SJCRH30 (cell line): Measurements from ENCODE around the gene FAM163B. TPM values are rescaled to one million over a fixed set of nuclear protein-coding genes. Genes with fewer than 3 reads are reported as not detected.
"Not testable (repeated sequence)": the region's sequence is repeated elsewhere in the genome, so short reads cannot be mapped to it uniquely, and the experiment has no call there.

Source experiments
- DNase-seq, 2 experiments: peaks; one replicate each; pipeline ENCODE4 v3.0.0-alpha.2; 2015 to 2020
- H3K27ac ChIP-seq: fragments of 250-450 bp; sonication (Bioruptor Pico); 2 replicates; pipeline ENCODE4 v1.5.1; 2020; ENCODE audit warnings: mild to moderate bottlenecking, moderate library complexity
- H3K27me3 ChIP-seq: fragments of 250-450 bp; sonication (Bioruptor Pico); 2 replicates; pipeline ENCODE4 v1.5.1; 2020; ENCODE audit warnings: mild to moderate bottlenecking, moderate library complexity
- H3K36me3 ChIP-seq: fragments of 250-450 bp; sonication (Bioruptor Pico); 2 replicates; pipeline ENCODE4 v1.5.1; 2020; ENCODE audit warnings: mild to moderate bottlenecking, moderate library complexity
- H3K4me1 ChIP-seq: fragments of 250-450 bp; sonication (Bioruptor Pico); 2 replicates; pipeline ENCODE4 v1.5.1; 2020; ENCODE audit warnings: mild to moderate bottlenecking, moderate library complexity
- H3K4me3 ChIP-seq: fragments of 250-450 bp; sonication (Bioruptor Pico); 2 replicates; pipeline ENCODE4 v1.5.1; 2020; ENCODE audit warnings: mild to moderate bottlenecking, moderate library complexity
- H3K9me3 ChIP-seq: fragments of 250-450 bp; sonication (Bioruptor Pico); replicated peaks from 2 replicates; pipeline ENCODE4 v1.5.1; 2020; ENCODE audit warnings: mild to moderate bottlenecking, moderate library complexity
- total RNA-seq: library from RNA; depleted of rRNA; stranded (reverse); fragments of >200 nt; shearing (Covaris generic); gene quantifications from 2 replicates; pipeline ENCODE4 v1.2.3, GENCODE V29; 2014

Gene FAM163B
- total RNA-seq, 1 experiment from 2014 or later: 3.4 TPM

DNA sequence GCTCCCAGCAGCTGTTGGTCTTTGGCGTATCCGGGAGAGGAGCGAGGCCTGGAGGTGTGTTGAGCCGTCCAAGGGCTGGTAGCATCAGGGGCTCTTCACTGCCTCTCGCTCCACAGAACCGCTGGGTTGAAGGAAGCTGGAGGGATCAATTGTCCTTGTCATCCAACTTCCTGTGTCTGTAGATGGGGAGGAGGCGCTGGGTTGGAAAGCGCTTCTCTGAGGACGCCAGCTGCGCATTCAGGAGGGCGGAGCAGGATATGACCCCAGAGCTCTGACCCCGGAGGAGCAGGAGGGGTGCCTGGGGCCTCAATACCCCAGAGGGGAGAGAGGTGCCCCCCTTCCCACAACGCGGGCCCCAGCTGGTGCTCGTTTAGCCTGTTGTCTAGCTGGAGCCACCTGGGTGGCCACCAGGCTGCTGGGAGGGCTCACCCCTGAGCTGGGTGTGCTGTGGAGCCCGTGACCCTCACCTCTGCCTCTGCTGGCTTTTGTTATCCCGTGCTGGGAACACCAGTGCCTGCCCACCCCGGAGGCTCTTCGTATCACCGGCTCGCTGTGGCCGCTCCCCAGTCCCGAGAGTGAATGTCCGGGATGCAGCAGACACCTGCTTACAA, 25.0 kb upstream of the FAM163B start:
- Histone ChIP-seq H3K9me3 (no peaks in the 10 kb centered on the region), H3K27me3 (no peaks in the 10 kb centered on the region), H3K4me3 (peak overlapping the region; percentile 21), H3K4me1 (peaks cover 42% of the 10 kb centered on the region), H3K27ac (peak overlapping the region; percentile 79), H3K36me3 (no peaks in the 10 kb centered on the region)
- peak; percentile 85 to 91 for DNase-seq

DNA sequence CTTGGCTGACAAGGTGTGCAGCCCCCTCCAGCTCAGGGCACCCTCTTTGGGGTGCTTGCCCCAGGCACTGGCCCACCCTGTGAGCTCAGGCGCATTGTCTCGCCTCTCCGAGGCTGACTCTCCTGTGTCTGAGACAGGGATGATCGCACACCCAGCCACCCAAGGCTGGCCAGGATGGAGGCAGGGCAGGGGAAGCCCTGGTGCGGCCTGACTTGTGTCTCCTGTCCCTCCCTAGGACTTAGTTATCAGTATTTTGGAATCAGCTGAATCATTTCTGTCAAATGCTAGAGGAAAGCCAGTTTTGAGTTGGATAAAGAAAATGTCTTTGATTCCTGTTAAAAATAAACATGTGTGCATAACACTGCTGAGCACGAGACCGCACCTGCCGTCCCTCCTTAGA, 24.5 kb upstream of the FAM163B start:
- H3K9me3 ChIP-seq: no peaks in the 10 kb centered on the region
- no peaks in the 10 kb centered on the region for H3K27me3 ChIP-seq
- H3K27ac ChIP-seq: peak overlapping the region; percentile 79
- DNase-seq: peak in 1 of 2 experiments; percentile 70
- peak overlapping the region; percentile 21 for H3K4me3 ChIP-seq
- H3K4me1 ChIP-seq: peaks cover 42% of the 10 kb centered on the region
- H3K36me3 ChIP-seq: no peaks in the 10 kb centered on the region

DNA sequence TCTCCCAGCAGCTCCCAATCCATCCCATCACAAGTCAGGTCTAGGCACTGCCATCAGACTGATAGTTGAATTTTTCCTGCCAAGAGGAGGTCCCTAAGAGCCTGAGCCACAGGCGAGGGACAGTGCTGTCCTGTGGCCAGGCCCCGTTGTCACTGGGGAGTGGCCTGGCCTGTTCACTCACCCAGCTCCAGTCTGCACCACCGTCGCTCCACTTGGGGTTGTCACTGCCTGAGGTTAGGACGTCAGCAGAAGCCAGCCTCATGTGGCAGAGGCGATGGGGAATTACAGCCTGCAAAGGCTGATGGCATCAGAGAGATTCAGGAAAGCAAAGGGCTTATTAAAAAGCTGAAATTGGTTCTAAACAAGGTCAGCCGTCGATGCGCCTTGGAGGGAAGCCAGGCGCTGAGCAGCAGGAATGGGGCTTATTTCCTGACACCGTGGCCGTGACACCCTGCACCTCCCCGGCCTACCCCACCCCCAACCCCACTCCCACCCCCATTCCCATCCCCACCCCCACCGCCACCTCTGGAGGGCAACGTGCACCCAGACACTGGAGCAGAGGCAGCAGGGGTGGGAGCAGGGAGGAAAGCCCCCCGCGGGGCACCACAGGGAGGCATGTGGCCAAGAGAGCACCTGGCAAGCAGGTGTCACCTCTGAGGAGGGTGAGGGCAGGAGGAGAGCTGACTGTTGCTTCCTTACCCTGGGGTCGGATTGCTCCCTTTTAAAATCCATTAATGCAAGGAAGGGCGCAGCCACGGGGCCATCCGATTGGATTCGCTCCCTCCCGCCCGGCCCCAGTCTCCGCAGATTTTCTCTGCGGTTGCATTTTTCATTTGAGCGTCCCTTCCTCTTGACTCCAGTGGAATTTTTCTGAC, 23.9 kb upstream of the FAM163B start:
- Histone ChIP-seq H3K36me3 (no peaks in the 10 kb centered on the region), H3K9me3 (no peaks in the 10 kb centered on the region), H3K27ac (peak overlapping the region; percentile 79), H3K4me3 (peak overlapping the region; percentile 21; the same call in 1 of the 2 replicates), H3K27me3 (no peaks in the 10 kb centered on the region), H3K4me1 (peaks cover 42% of the 10 kb centered on the region)
- peak; percentile 61 to 74 for DNase-seq

GRCh38 chr9:133631111-133631510, 21.9 kb upstream of the FAM163B start:
- H3K4me1 ChIP-seq: peaks cover 42% of the 10 kb centered on the region
- H3K27me3 ChIP-seq: no peaks in the 10 kb centered on the region
- H3K9me3 ChIP-seq: peaks cover 8% of the 10 kb centered on the region
- no peak overlapping the region for H3K27ac ChIP-seq
- H3K36me3 ChIP-seq: no peaks in the 10 kb centered on the region
- H3K4me3 ChIP-seq: no peak overlapping the region
- no peak for DNase-seq

DNA sequence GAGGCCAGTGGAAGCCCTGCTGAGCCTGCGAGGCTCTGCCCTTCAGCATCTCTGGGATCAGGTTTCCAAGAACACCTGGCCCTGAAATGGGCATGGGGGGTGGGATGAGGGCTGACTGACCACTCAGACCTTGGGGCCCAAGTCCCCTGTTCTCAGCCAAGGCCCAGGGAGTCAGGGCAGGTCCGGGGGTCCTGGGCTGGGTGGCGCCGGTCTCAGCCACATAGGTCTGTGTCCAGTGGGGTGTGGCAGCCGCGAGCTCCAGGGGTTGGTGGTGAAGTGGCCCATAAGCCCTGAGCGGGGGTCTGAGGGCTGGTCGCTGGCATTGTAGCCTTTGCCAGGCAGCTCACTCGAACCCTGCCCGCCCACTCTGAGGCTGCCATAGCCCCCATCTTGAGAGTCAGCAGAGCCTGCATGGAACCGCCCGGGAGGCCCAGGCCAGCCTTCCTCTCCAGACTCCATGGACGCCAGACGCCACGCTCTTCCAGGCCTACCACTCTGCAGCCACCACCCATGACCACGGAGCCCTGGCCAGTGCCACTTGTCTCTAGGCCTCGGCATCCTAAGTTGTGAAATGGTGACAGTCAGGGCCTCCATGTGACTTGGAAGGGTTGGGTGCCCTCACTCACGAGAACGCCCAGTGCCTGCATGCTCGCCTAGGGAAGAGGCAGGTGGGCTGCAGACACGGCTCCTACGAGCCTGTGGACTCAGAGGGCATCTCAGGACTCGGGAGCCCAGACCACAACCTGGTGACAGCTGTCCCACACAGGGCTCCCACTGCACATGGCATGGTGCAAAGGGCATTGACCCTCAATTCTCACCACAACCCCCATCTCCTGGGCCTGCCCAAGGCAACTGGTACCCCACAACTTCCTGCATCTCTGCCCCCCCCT, 20.3 kb upstream of the FAM163B start:
- no peaks in the 10 kb centered on the region for H3K36me3 ChIP-seq
- H3K27ac ChIP-seq: no peak overlapping the region
- H3K4me3 ChIP-seq: no peak overlapping the region
- H3K27me3 ChIP-seq: no peaks in the 10 kb centered on the region
- H3K4me1 ChIP-seq: peaks cover 26% of the 10 kb centered on the region
- peaks cover 18% of the 10 kb centered on the region for H3K9me3 ChIP-seq
- DNase-seq: no peak

DNA sequence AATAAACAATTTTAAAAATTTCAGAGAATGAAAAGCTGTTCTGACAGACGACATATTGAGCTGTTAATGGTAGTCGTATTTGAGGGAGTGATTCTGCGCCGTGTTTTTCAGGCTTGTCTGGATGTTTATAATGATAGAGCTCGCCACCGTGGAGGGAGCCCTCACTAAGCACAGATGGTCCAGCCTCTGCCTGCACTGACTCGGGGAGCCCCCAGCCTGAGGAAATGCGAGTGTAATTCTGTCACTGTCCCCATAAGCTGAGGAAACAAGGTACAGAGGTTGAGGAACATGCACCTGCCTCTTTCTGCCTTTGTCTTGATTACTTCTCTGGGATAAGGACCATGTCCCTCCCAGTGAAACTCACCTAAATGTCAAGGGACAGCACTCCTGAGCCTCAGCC, 19.6 kb upstream of the FAM163B start:
- Histone ChIP-seq H3K27ac (no peak overlapping the region), H3K9me3 (peaks cover 19% of the 10 kb centered on the region), H3K4me1 (peaks cover 19% of the 10 kb centered on the region), H3K36me3 (no peaks in the 10 kb centered on the region), H3K4me3 (no peak overlapping the region), H3K27me3 (no peaks in the 10 kb centered on the region)
- DNase-seq: no peak

DNA sequence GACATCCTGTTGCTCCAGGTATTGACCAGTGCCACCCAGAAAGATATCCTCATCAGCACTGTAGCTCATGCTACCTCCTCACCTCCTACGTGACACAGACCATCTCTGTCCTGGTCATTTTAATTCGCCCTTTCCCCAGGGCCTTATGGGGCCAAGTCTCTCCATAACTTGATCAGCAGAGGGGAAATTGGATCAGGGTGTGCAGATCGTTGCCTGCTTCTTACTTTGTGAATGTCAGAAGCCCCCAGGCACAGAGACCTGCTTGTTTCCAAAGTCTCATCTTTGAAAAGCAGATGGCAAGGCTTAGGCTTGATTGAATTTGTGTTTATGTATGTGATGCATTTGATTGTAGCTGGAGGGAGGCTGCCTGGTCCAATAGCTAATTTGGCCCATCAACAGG, 18.2 kb upstream of the FAM163B start:
- H3K36me3 ChIP-seq: no peaks in the 10 kb centered on the region
- H3K4me3 ChIP-seq: no peak overlapping the region
- no peak for DNase-seq
- H3K9me3 ChIP-seq: peaks cover 19% of the 10 kb centered on the region
- 0 out of 2 replicates have a peak, but pooled peaks cover under 1% of the 10 kb centered on the region for H3K27me3 ChIP-seq
- H3K27ac ChIP-seq: no peak overlapping the region
- peaks cover 7% of the 10 kb centered on the region for H3K4me1 ChIP-seq

DNA sequence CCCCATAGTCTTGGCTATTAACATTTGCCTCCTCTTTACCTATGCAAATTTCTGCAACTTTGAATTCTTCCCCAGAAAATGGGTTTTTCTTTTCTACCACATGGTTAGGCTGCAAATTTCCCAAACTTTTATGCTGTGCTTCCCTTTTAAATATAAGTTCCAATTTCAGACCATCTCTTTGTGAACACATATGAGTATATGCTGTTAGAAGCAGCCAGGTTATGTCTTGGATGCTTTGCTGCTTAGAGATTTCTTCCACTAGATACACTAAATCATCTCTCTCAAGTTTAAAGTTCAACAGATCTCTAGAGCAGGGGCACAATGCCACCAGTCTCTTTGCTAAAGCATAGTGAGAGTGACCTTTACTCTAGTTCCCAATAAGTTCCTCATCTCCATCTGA, 16.8 kb upstream of the FAM163B start:
- H3K27ac ChIP-seq, H3K27me3 ChIP-seq, H3K4me1 ChIP-seq, H3K4me3 ChIP-seq, H3K36me3 ChIP-seq, DNase-seq: not testable (repeated sequence)
- H3K9me3 ChIP-seq: peaks cover 19% of the 10 kb centered on the region

- Histone ChIP-seq H3K27ac (no peak overlapping the region), H3K9me3 (peaks cover 19% of the 10 kb centered on the region), H3K4me1 (no peaks in the 10 kb centered on the region), H3K4me3 (no peak overlapping the region), H3K27me3 (peaks cover 13% of the 10 kb centered on the region), H3K36me3 (no peaks in the 10 kb centered on the region)
- no peak for DNase-seq
Observed at GRCh38 chr9:133622555-133622954, 13.4 kb upstream of the FAM163B start.

DNA sequence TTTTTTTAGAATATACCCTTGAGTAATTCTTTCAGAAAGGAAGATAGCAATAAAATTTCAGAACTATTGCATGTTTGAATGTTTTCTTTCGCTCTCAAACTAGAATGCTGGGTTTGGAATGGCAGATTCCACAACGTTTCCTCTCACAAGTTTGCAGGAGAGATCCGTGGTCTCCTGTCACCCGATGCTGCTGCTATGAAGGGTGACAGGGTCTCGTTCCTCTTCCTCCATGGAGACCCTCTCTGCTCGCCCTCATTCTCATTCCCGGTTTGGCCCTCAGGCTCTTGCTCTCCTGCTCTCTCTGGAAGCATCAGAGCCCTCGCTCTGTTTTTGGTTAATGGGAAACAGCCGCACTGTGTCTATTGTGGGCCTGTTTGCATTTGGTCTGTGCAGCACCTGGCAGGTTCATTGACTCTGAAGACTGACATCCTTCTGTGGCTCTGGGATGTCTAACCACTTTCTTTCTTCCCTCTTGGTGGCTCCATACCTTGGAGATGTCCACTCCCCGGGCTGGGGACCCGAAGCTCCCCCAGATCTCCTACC, 12.6 kb upstream of the FAM163B start:
- Histone ChIP-seq H3K4me3 (no peak overlapping the region), H3K27ac (no peak overlapping the region), H3K4me1 (no peaks in the 10 kb centered on the region), H3K36me3 (no peaks in the 10 kb centered on the region), H3K27me3 (peaks cover 13% of the 10 kb centered on the region), H3K9me3 (peaks cover 18% of the 10 kb centered on the region)
- DNase-seq: no peak

DNA sequence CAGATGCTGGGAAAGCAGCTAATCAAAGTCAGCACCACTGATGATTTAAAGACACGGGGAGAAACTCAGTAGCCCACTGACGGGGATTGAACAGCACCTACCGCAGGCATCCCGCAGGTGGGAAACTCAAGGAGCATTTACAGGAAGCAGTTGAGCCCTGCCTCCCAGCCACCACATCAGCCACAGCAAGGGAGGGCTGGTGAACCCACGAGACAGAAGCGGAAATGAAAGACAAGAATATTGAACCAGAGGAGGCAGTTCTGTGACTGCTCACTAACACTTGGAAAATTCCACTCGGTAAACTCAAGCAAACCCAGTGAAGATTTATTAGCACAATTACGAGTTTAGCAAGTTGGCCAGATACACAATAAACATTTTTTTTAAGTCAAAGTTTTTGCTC, 10.6 kb upstream of the FAM163B start:
- Histone ChIP-seq H3K36me3 (no peaks in the 10 kb centered on the region), H3K4me1 (no peaks in the 10 kb centered on the region), H3K27me3 (peaks cover 29% of the 10 kb centered on the region), H3K4me3 (no peak overlapping the region), H3K9me3 (peaks cover 4% of the 10 kb centered on the region; the same call in 1 of the 2 replicates), H3K27ac (no peak overlapping the region)
- DNase-seq: no peak

DNA sequence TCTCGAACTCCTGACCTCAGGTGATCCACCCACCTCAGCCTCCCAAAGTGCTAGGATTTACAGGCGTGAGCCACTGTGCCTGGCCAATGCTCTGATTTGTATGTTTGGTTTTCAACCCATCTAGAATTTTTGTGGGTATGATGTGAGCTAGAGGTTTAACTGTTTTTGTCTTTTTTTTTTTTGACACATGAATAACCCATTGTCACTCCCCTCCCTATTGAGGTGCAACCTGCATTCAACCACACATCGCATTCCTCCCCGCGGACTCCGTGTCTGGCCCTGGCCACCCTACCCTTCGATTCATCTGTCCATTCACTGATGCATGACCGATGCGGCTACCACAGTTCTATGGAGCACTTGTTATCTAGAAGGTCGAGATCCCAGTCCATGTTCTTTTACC, 9.5 kb upstream of the FAM163B start:
- Histone ChIP-seq H3K4me1 (no peaks in the 10 kb centered on the region), H3K27ac (no peak overlapping the region), H3K27me3 (peaks cover 40% of the 10 kb centered on the region), H3K36me3 (no peaks in the 10 kb centered on the region), H3K4me3 (no peak overlapping the region), H3K9me3 (no peaks in the 10 kb centered on the region)
- no peak for DNase-seq

- Histone ChIP-seq H3K4me1 (peaks cover 8% of the 10 kb centered on the region; the same call in 1 of the 2 replicates), H3K27me3 (peaks cover 49% of the 10 kb centered on the region), H3K36me3 (no peaks in the 10 kb centered on the region), H3K9me3 (0 out of 2 replicates have a peak, but pooled peaks cover under 1% of the 10 kb centered on the region), H3K4me3 (no peak overlapping the region), H3K27ac (no peak overlapping the region)
- DNase-seq: no peak
Observed at GRCh38 chr9:133616643-133617405, 7.6 kb upstream of the FAM163B start.
